ENCODE results near the gene SMIM44.

The SMIM44 gene

GRCh38 chr19:3443840-3444694, 39.2 kb downstream of the SMIM44 start:
- H3K79me2 ChIP-seq (ENCODE audit: low read length): peaks cover 13% of the 10 kb centered on the region; the same call in 1 of the 2 replicates
- H3K4me1 ChIP-seq (ENCODE audit: low read length): no peaks in the 10 kb centered on the region
- TF ChIP-seq EZH2phosphoT487 (IDR thresholded peaks at IDR 0.05; ENCODE audit: low read depth) (no peak), CTCF (IDR thresholded peaks at IDR 0.05; ENCODE audit: low read depth, low read length) (no peak)
- H3K4me2 ChIP-seq (ENCODE audit: low read length): no peak overlapping the region
- H3K27ac ChIP-seq (ENCODE audit: low read length): no peak overlapping the region
- H3K9me3 ChIP-seq (ENCODE audit: insufficient read depth, low read length): no peaks in the 10 kb centered on the region
- H3K9ac ChIP-seq (ENCODE audit: low read length): no peak overlapping the region
- no peak overlapping the region for H2AFZ ChIP-seq (ENCODE audit: low read depth, low read length)
- H3K4me3 ChIP-seq (ENCODE audit: low read length): no peak overlapping the region
- no peaks in the 10 kb centered on the region for H3K27me3 ChIP-seq (ENCODE audit: low read depth, low read length)
- peaks cover 42% of the 10 kb centered on the region for H3K36me3 ChIP-seq (replicated peaks; ENCODE audit: low read depth, low read length)
- H4K20me1 ChIP-seq (ENCODE audit: insufficient read depth, low read length): peaks cover 18% of the 10 kb centered on the region; the same call in 1 of the 2 replicates

GRCh38 chr19:3442487-3443071, 40.7 kb downstream of the SMIM44 start:
- peaks cover 13% of the 10 kb centered on the region; the same call in 1 of the 2 replicates for H3K79me2 ChIP-seq (ENCODE audit: low read length)
- peaks cover 45% of the 10 kb centered on the region for H3K36me3 ChIP-seq (replicated peaks; ENCODE audit: low read depth, low read length)
- no peaks in the 10 kb centered on the region for H3K4me1 ChIP-seq (ENCODE audit: low read length)
- TF ChIP-seq EZH2phosphoT487 (IDR thresholded peaks at IDR 0.05; ENCODE audit: low read depth): no peak
- no peak for TF ChIP-seq CTCF (IDR thresholded peaks at IDR 0.05; ENCODE audit: low read depth, low read length)
- no peaks in the 10 kb centered on the region for H3K9me3 ChIP-seq (ENCODE audit: insufficient read depth, low read length)
- H3K4me2 ChIP-seq (ENCODE audit: low read length): no peak overlapping the region
- peaks cover 18% of the 10 kb centered on the region; the same call in 1 of the 2 replicates for H4K20me1 ChIP-seq (ENCODE audit: insufficient read depth, low read length)
- no peaks in the 10 kb centered on the region for H3K27me3 ChIP-seq (ENCODE audit: low read depth, low read length)
- H2AFZ ChIP-seq (ENCODE audit: low read depth, low read length): no peak overlapping the region
- no peak overlapping the region for H3K4me3 ChIP-seq (ENCODE audit: low read length)
- no peak overlapping the region for H3K27ac ChIP-seq (ENCODE audit: low read length)
- H3K9ac ChIP-seq (ENCODE audit: low read length): no peak overlapping the region

GRCh38 chr19:3441986-3442329, 41.3 kb downstream of the SMIM44 start:
- no peak overlapping the region for H3K9ac ChIP-seq (ENCODE audit: low read length)
- no peak overlapping the region for H2AFZ ChIP-seq (ENCODE audit: low read depth, low read length)
- H3K27me3 ChIP-seq (ENCODE audit: low read depth, low read length): no peaks in the 10 kb centered on the region
- H3K36me3 ChIP-seq (replicated peaks; ENCODE audit: low read depth, low read length): peaks cover 47% of the 10 kb centered on the region
- H3K79me2 ChIP-seq (ENCODE audit: low read length): peaks cover 13% of the 10 kb centered on the region; the same call in 1 of the 2 replicates
- peaks cover 18% of the 10 kb centered on the region; the same call in 1 of the 2 replicates for H4K20me1 ChIP-seq (ENCODE audit: insufficient read depth, low read length)
- no peaks in the 10 kb centered on the region for H3K9me3 ChIP-seq (ENCODE audit: insufficient read depth, low read length)
- H3K4me1 ChIP-seq (ENCODE audit: low read length): no peaks in the 10 kb centered on the region
- H3K27ac ChIP-seq (ENCODE audit: low read length): no peak overlapping the region
- H3K4me3 ChIP-seq (ENCODE audit: low read length): no peak overlapping the region
- no peak for TF ChIP-seq CTCF (IDR thresholded peaks at IDR 0.05; ENCODE audit: low read depth, low read length)
- no peak for TF ChIP-seq EZH2phosphoT487 (IDR thresholded peaks at IDR 0.05; ENCODE audit: low read depth)
- H3K4me2 ChIP-seq (ENCODE audit: low read length): no peak overlapping the region
